Right lobe of liver (tissue), 6 donors: ENCODE results near the gene NLRP12. TPM values are rescaled to one million over a fixed set of nuclear protein-coding genes. Genes with fewer than 3 reads are reported as not detected.
A peak's percentile ranks its signal among the peaks of the same experiment; 100 is the strongest.
"Not testable (repeated sequence)": the region's sequence is repeated elsewhere in the genome, so short reads cannot be mapped to it uniquely, and the experiment has no call there.

Experiments used
- ATAC-seq, 4 donors: fragments of 200-7000 bp; cut with Tn5 transposase; one replicate each; pipeline ENCODE4 v1.9.1; 2020; ENCODE audit warnings: mild to moderate bottlenecking in 4 of 4, moderate library complexity in 4 of 4
- DNase-seq, 3 donors: peaks; one replicate each; pipeline ENCODE4 v3.0.0-alpha.2; 2020
- H3K27ac ChIP-seq, 3 donors: fragments of 200-600 bp; one replicate each; pipeline ENCODE4 v1.8.0; 2022
- H3K27me3 ChIP-seq, 2 donors: fragments of 200-600 bp; one replicate each; pipeline ENCODE4 v1.8.0; 2022
- H3K36me3 ChIP-seq, 4 donors: fragments of 200-600 bp; sonication (generic) in 1 of 4; one replicate each; pipeline versions ENCODE4 v1.5.1 to v1.8.0; 2017 to 2022; ENCODE audit warnings: control low read depth in 1 of 4
- H3K4me1 ChIP-seq, 4 donors: fragments of 200-600 bp; sonication (generic) in 1 of 4; one replicate each; pipeline versions ENCODE4 v1.5.1 to v1.8.0; 2017 to 2022; ENCODE audit warnings: control low read depth in 1 of 4
- H3K4me3 ChIP-seq, 3 donors: fragments of 200-600 bp; one replicate each; pipeline ENCODE4 v1.8.0; 2022
- H3K9me3 ChIP-seq, 4 donors: fragments of 200-600 bp; sonication (generic) in 1 of 4; one replicate each; pipeline versions ENCODE4 v1.5.1 to v1.8.0; 2017 to 2022; ENCODE audit warnings: control low read depth in 1 of 4
- CTCF ChIP-seq, 4 donors: fragments of 200-600 bp in 3 of 4; fragments of 450-650 bp in 1 of 4; IDR thresholded peaks; one replicate each; pipeline versions ENCODE4 v1.5.1 to v1.8.0; 2016 to 2022; ENCODE audit warnings: antibody characterized with exemption in 4 of 4, mild to moderate bottlenecking in 2 of 4
- POLR2A ChIP-seq: fragments of 450-650 bp; IDR thresholded peaks from one replicate; pipeline ENCODE4 v1.6.1; 2017; ENCODE audit warnings: antibody characterized with exemption, mild to moderate bottlenecking
- WGBS: methylation state at CpG from one replicate; pipeline ENCODE4 v1.1.6; 2018; ENCODE audit warnings: low coverage, low lambda C conversion rate; ENCODE audit not compliant: insufficient coverage; ENCODE audit errors: missing lambda C conversion rate; 5-methylcytosine and 5-hydroxymethylcytosine counted together
- intact Hi-C, 2 donors: fragments of 100-400 bp; cut with DNase I; formaldehyde crosslinking; loops; one replicate each; pipeline versions ENCODE4 v1.11.2 to v1.14.1; 2022
- total RNA-seq, 6 experiments: library from RNA; depleted of rRNA in 2 of 6; stranded (reverse); fragments of >200 nt in 2 of 6; fragmentation: NEBNext Ultra II Directional in 3 of 6; extraction: Animal tissue kit (Norgen Biotek cat#: 25700) in 3 of 6; gene quantifications; one replicate each; pipeline versions ENCODE4 v1.1.0 to v1.2.4, GENCODE V29; 2016 to 2023
- donor health status: DM: no; HTN: yes; CAD: no.
- donor health status: DM: no; HTN: no; CAD: no.
- donor health status: DM: no; HTN: no; CAD: no.
- donor health status: DM: no; HTN: yes; CAD: no.
- donor health status: DM: no; HTN: yes; CAD: no.

NLRP12 gene
- total RNA-seq, 6 experiments from 2014 or later, result 0.20 to 0.56 (median 0.34) TPM

DNA sequence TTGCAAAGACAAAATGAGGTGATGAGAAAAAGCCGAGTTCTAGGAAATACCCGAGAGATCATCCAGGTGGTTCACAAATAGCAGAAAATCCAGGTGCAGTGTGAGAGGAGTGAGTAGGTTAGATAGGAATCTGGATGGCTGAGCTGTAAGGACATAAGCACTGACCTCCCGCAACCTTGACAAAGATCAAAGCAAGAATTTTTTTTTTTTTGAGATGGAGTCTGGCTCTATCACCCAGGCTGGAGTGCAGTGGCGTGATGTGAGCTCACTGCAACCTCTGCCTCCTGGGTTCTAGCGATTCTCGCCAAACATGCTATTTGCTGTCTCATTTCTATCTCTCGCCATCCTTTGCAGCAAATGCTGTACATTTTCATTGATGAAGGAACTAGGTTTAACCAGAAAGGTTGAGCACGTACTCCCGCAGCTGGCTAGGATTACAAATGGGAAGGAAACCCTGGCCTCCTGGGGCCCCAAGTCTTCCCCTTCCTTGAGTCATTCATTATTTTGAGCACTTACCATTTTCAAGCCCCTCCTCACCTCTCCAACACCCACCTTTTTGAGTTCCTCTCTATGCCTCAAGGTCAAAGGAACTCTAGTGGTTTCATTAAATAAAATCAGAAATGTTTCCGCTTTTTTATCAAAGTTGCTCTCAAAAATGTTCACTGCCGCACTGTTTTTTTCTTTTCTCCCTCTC, 38.8 kb downstream of the NLRP12 start:
- H3K4me3 ChIP-seq, result no peak overlapping the region
- H3K36me3 ChIP-seq, result no peaks in the 10 kb centered on the region
- no peak overlapping the region for H3K27ac ChIP-seq
- intact Hi-C loops, result no loop called here
- H3K27me3 ChIP-seq, result no peaks in the 10 kb centered on the region
- DNase-seq (no peak), ATAC-seq (peak in 1 of 4 donors; percentile 57)
- H3K4me1 ChIP-seq, result no peaks in the 10 kb centered on the region
- TF ChIP-seq CTCF (IDR thresholded peaks at IDR 0.05) (no peak), POLR2A (no peak)
- WGBS, result 27% methylated on average over 11 of the region's 11 CpGs
- no peaks in the 10 kb centered on the region for H3K9me3 ChIP-seq

DNA sequence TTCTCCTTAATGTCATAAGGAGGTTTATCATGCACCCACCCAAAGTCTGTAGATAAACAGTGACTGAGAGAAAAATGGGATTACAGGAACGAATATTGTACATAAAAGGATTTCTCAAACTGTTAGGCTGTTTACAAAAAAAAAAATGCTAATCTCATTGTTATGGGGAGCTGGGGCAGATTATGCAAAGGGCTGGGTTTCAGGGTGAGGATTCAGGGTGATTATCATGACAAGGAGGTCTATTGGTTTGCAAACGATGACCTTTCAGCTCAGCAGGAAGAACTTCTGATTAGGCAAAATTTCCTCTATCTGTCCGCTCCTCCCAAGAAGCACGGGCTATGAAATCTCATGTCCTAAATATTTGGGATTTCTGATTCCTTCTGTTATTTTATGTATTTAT, 41.4 kb downstream of the NLRP12 start:
- Histone ChIP-seq H3K4me1 (no peaks in the 10 kb centered on the region), H3K4me3 (no peak overlapping the region), H3K27me3 (no peaks in the 10 kb centered on the region), H3K9me3 (no peaks in the 10 kb centered on the region), H3K36me3 (no peaks in the 10 kb centered on the region), H3K27ac (no peak overlapping the region)
- ATAC-seq (no peak), DNase-seq (no peak)
- no peak for TF ChIP-seq POLR2A
- TF ChIP-seq CTCF (IDR thresholded peaks at IDR 0.05), result no peak
- 48% methylated on average over 4 of the region's 4 CpGs for WGBS
- intact Hi-C loops, result no loop called here

GRCh38 chr19:53781332-53781731, 42.8 kb downstream of the NLRP12 start:
- DNase-seq, intact Hi-C loops, H3K27me3 ChIP-seq, H3K36me3 ChIP-seq, H3K4me1 ChIP-seq, H3K27ac ChIP-seq, H3K4me3 ChIP-seq, H3K9me3 ChIP-seq, ATAC-seq: not testable (repeated sequence)
- 61% methylated on average over 3 of the region's 8 CpGs for WGBS

- no peak for TF ChIP-seq POLR2A
- no peak for TF ChIP-seq CTCF (IDR thresholded peaks at IDR 0.05)
- Histone ChIP-seq H3K36me3 (no peaks in the 10 kb centered on the region), H3K9me3 (no peaks in the 10 kb centered on the region), H3K4me1 (no peaks in the 10 kb centered on the region), H3K27me3 (no peaks in the 10 kb centered on the region), H3K27ac (no peak overlapping the region), H3K4me3 (no peak overlapping the region)
- DNase-seq, result no peak
- no peak for ATAC-seq
- intact Hi-C loops, result no loop called here
- WGBS, result 21% methylated on average over 1 of the region's 1 CpG
Measured at GRCh38 chr19:53780506-53780905, 43.6 kb downstream of the NLRP12 start.

GRCh38 chr19:53775524-53775923, 48.6 kb downstream of the NLRP12 start:
- intact Hi-C loops, result no loop called here
- DNase-seq (no peak), ATAC-seq (no peak)
- no peak overlapping the region for H3K27ac ChIP-seq
- H3K27me3 ChIP-seq, result no peaks in the 10 kb centered on the region
- no peak overlapping the region for H3K4me3 ChIP-seq
- H3K4me1 ChIP-seq, result no peaks in the 10 kb centered on the region
- H3K9me3 ChIP-seq, result no peaks in the 10 kb centered on the region
- WGBS, result 28% methylated on average over 11 of the region's 18 CpGs
- H3K36me3 ChIP-seq, result no peaks in the 10 kb centered on the region
- TF ChIP-seq CTCF (IDR thresholded peaks at IDR 0.05), result no peak
- no peak for TF ChIP-seq POLR2A

DNA sequence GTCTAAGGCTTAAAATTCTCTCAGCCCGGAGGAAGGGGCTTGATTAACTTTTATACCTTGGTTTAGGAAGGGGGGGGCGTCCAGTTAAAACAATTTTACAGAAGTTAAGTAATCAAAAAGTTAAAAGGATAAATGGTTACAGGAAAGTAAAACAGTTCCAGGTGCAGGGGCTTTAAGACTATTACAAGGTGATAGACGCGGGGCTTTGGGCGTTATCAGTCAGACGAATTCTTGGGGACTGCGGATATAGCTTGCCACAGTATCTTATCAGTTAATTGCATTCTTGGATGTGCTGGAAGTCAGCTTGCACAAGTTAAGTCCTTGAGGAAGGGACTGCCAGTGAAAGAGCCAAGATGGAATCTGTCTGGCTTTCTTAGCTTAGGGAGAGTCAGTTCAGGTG, 49.6 kb downstream of the NLRP12 start:
- H3K27ac ChIP-seq, intact Hi-C loops, H3K27me3 ChIP-seq, H3K36me3 ChIP-seq, H3K9me3 ChIP-seq, DNase-seq, H3K4me3 ChIP-seq, H3K4me1 ChIP-seq, ATAC-seq: not testable (repeated sequence)
- 27% methylated on average over 6 of the region's 7 CpGs for whole genome bisulfite sequencing
